22Rv1 (cell line): Measurements from ENCODE around the gene USP9Y.

Source experiments
- ZFX ChIP-seq: fragments of 450-650 bp; IDR thresholded peaks from 2 replicates; pipeline ENCODE4 v1.6.1; 2017; ENCODE audit warnings: antibody characterized with exemption, borderline replicate concordance
- TF ChIP-seq, protein P1 (sequence below): fragments of 450-650 bp; IDR thresholded peaks from 2 replicates; pipeline ENCODE4 v1.5.1; 2017; ENCODE audit warnings: mild to moderate bottlenecking

DNA sequence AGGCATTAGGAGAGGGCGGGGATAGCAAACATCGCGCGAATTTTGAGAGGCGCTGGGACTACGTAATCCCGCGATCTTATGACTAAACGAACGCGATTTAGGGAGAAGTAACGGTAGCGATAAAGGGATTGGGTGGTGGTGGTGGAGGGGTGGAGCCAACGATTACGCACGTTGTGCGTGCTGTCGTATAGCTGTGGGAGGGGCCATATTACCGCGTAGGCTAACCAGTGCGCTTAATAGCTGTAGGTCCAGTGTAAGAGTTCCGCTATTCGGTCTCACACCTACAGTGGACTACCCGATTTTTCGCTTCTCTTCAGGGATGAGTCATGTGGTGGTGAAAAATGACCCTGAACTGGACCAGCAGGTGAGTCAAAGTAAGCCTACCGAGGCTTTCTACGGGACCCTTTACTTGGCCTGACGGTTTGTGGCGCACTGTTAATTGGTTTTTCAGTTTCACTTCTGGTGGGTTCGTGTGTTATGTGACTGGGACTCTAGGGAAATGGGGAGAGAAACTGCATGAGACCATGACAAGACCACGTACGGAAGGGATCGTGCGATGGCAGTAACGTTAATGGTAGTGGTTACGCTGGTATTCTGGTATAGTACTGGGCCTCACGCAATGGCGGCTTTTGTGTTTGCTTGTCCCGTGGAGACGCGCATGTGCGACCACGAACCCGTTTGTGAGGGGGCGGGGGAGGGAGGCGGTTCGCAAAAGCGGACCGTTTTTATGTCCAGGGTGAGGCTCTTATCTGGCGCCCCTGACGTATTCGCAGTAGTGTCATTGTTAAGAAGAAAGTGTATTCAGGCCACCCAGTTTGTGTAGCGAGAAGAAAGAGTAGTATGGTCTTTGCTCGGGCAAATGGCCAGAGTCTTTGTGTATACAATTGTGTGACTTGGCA lies 203.8 kb downstream of the USP9Y start, which contains the start of gene DDX3Y:
- TF ChIP-seq, protein P1, sequence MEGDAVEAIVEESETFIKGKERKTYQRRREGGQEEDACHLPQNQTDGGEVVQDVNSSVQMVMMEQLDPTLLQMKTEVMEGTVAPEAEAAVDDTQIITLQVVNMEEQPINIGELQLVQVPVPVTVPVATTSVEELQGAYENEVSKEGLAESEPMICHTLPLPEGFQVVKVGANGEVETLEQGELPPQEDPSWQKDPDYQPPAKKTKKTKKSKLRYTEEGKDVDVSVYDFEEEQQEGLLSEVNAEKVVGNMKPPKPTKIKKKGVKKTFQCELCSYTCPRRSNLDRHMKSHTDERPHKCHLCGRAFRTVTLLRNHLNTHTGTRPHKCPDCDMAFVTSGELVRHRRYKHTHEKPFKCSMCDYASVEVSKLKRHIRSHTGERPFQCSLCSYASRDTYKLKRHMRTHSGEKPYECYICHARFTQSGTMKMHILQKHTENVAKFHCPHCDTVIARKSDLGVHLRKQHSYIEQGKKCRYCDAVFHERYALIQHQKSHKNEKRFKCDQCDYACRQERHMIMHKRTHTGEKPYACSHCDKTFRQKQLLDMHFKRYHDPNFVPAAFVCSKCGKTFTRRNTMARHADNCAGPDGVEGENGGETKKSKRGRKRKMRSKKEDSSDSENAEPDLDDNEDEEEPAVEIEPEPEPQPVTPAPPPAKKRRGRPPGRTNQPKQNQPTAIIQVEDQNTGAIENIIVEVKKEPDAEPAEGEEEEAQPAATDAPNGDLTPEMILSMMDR, result no peak
- TF ChIP-seq ZFX, result no peak
